NCI-H2171 (cell line): ENCODE measurements around the gene NFIB.

Source experiments
- DNase-seq: peaks from one replicate; lab custom pipeline; 2025; lab: John Stamatoyannopoulos, UW

NFIB gene

DNA sequence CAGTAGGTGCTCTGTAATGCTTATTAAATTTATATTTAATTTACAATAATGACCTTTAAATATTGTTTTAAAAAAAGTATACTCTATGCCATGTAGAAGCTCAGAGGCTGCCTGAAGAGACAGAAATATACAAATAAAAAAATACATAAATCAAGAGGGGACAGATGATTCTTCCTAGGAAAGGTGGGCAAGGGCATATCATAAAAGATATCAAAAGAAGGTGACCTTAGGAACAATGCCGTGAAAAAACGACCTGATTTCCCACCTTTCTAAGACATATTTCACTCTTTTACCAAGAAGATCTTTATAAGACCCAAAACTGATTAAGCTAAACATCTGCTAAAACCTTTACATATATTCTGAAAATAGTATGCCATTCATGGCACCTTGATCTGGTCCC, 128.9 kb downstream of the NFIB start:
- no peak for DNase-seq

DNA sequence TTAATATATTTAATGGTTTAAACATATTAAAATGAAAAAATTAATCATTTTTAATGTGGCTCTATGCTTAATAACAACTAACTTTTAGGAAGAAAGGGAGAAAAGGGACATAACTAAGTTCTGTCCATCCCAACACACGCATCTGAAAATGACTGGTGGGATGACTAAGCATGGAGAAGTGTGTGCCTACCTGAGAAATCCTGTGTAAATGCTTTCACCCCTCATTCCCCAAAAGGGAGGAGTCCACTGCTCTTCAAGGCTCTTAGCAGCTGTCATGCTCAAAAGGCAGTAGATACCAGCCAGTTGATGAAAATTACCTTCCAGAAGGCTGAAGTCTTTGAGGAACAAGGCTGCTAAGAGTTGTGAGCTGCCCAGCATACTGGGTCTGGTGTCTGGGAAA, 130.9 kb downstream of the NFIB start:
- no peak for DNase-seq

DNA sequence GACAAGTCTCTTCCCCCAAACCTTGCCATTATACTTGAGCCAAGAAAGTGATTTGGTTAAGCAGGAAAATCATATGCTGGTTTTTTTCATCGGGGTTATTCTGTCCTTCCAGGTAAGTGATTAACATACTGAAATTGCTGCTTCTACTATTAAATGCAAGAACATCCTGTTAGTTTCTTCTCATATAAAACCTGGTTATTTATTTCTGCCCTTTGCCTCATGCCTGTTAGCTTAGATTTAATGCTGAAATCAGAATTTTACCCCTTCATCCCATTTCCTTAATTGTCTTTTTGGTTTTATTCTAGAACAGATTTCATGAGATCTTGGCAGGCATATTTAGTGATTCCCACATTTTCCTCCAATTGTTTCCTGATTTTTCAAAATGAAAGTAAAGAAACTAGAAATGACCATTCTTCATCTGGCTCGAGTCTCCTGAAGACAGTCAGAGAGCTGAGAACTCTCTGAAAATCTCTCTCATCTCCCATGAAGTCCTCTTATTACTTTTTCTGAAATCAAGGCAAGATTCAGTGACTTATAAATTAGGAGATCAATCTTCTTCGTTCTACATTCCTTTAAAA, 132.9 kb downstream of the NFIB start:
- DNase-seq: no peak

DNA sequence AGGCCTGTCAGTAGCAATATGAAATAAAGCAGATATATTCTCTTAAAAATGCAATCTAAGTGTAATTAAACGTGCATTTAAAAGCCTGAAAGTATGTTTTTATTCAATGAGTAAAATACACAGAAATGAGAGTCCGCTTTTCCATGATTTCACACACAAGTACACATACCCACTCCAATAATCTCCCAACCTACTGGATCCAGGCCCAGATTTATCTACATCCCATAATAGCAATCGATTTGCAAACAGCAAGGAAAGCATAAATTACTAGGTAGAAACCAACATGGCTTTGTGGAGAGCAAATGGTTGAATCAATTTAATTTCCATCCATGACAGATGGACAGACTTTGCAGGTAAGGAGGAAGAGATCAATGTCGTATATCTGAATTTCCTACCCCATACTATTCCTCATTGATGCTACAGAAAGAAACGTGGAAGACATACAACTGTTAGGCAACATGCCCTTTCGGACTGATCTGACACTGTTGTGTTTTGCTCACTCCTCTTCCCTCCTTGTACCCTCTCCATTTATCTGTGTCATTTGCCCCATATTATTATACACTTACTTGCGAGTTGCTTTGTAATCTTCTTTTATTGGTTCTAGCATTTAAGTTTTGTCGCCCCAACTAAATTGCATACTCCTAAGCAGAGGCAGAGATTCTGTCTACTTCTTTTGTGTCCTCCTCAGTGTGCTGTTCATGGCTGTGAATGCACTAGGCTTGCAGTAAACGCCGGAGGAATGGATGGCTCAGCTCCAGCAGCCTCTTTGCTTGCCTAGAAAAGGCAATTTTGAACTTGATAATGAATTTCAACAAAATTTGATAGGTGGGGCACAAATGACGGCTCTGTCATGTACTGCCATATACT, 133.6 kb downstream of the NFIB start:
- no peak for DNase-seq

DNA sequence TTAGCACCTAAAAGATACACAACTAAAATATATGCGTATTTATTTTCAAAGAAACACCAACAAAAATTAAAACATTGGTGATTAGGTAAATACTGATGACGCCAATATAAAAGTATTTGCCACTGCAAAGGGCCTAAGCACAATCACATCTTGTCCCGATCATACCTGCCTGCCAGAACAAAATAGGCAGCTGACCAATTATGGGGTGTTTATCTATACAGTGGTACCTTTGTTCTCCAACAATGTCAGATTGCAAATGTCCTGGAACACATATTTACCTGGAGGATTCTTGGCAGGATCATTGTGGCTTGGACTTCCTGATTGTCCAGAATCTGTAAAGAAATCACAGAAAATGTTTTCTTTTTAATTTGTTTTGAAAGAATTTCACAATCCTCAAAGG, 134.5 kb downstream of the NFIB start:
- DNase-seq: no peak

DNA sequence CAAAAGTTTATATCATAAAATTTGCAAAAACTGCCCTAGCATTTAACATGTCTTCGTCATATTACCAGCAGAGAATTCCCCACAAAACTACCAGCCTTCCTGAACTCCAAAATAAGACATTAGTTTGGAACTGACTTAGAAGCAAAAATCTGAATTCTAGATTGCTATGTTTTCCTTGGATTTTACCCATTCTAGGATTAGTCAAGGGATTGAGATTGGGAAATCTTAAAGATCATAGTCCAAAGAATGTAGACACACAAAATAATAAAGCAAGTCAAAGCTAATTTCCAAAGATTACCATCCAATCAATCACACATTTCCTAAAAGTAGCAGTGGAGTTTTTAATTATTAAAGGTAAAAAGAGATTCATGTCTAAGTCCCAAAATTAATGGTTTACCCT, 138.2 kb downstream of the NFIB start:
- DNase-seq: no peak

DNA sequence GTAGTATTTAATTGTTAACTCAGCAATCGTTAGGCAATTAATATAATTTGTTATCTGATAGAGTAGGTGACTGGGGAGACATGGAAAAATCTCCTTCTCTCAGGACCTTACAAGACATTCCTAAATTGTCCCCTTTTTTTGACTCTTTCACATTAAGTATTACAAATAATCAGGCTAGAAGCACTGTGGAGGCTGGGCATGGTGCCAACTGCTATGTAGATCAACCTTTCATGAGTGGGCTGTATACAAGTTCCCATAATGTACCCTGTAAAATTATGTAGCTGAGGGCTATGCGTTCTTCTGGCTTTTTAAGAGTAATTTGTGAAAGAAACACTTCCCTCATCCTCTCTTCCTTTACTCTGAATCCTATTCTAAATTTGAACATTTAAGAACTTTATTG, 140.2 kb downstream of the NFIB start:
- no peak for DNase-seq

DNA sequence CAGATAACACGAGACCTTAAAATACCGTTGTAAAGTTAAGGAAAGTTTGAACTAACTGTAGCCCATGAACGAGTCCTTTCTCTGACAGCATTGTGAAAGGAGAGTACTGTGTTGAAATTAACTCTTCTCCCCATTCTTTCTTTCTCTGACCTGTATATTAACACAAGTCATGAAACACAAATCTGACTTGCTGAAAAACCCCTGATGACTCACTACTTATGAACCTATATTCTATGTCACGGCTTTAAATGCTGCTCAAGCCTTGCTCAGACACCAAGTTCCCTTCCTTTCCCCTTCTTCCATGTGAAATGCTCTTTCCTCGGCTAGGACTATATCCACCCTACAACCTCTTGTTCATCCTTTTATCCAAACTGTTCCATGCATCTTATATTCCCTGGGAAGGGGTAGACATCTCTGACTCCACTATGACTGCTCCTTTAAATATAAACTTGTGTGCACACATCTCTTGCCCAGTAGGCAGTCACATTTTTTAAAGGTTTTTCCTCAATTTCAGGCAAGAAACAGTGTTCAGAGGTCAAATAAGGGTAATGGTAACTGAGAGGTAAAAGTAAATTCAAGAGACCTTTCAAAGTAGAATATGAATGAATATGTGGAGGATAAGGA, 142.9 kb downstream of the NFIB start:
- DNase-seq: no peak

DNA sequence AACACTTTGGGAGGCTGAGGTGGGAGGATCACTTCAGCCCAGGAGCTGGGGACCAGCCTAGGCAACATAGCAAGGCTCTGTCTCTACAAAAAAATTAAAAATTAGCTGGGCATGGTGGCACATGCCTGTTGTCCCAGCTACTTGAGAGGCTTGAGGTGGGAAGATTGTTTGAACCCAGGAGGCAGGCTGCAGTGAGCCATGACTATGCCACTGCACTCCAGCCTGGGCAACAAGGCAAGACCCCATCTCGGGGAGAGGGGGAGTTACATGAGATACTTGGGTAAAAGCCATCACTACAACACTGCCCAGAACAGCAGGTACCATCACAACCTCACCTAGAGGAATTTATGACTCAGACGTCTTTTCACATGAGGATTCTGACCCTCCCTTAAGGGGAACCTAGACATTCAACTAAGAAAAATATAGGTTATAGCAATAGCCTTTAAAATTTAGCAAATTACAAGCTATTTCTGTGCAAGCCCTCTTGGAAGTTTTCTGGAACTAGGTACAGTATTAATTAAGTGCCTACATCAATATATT, 143.5 kb downstream of the NFIB start:
- no peak for DNase-seq

DNA sequence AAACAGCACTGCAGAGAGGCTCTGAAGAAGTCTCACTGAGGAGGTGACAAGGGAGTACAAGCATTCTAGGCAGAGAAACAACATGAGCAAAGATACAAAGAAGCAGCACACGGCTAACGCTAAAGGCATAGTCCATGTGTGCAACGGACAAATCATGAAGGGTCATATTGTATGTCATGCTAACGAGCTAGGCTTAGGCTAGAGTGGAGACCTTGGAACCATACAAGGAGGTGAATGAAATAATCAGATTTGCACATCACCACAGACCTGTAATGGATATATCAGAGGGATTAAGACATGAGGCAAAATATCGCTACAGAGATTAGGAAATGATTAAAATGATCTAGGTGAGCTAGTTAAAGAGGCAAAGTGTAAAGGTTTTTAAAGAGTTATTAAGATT, 145.6 kb downstream of the NFIB start:
- DNase-seq: no peak

DNA sequence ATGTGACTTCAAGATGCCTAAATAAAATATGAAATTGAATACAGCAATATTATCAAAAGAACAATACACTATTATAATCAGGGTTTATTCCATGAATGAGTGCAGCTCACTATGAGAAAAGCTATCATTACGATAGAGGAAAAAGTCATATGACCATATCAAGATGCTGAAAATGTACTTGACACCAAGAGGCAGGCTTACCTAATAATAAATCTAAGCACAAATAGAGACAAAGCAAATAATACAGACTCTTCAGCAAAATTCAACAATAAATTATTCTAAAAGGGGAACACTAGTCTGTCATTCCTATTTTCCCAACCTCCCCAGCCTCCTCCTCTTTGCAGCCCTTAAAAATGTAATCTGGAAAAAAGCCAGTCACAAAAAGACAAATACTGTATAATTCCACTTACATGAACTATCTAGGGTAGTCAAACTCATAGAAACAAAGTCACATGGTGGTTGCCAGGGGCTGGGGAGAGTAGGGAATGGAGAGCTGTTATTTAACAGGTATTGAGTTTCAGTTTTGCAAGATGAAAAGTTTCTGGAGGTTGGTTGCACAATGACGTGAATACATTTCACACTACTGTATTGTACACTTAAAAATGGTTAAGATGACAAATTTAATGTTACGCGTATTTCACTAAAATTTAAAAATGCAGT, 148.4 kb downstream of the NFIB start:
- no peak for DNase-seq

DNA sequence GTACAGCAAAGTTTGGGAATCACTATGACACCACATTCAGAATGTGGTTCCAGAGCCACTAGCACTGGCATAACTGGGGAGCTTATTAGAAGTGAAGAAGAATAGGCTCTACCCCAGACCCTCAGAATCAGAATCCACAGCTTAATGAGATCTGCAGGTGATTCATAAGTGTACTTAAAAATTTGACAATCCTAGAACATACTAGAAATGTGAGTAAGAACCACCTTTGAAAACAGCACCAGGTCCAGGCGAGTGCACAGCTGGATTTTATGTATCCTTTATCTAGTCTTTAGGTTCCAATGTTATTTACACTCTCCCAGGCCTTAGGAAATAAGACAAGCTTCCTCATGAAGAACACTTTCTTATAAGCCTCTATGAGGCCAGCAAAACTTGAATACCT, 149.0 kb downstream of the NFIB start:
- no peak for DNase-seq

DNA sequence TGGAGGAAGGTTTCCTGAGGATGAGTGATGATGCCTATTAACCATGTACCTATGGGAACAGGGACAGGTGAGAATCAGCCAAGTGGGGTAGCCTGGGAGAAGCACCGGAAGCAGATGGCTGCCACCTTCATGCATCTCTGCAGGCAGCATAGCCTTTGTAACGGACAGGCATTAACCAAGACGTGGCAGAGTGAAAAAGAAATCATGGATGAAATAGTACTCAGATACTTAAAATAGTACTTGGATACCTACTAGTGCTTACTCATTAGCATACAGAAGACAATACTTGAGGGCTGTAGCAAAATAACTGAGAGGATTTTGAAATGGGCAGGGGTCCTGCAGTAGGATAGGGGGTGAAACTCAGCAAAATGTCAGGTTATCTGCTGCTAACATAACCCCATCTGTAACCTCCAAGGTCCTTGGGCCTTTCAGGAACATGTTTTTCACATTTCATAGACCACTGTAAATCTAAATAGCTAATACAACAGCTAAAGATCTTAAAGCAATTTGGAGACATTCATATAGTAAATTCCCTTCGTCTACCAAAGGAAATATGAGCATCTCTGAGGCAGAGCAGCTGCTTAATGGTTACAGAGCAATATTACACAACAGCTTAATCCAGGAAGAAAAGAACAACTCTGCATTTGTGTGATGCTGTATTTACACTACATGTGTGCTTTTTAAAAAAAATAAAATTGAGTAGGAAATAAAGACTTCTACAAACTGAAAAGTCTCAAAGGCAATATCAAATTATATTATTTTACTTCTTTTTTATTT, 154.3 kb downstream of the NFIB start:
- no peak for DNase-seq

DNA sequence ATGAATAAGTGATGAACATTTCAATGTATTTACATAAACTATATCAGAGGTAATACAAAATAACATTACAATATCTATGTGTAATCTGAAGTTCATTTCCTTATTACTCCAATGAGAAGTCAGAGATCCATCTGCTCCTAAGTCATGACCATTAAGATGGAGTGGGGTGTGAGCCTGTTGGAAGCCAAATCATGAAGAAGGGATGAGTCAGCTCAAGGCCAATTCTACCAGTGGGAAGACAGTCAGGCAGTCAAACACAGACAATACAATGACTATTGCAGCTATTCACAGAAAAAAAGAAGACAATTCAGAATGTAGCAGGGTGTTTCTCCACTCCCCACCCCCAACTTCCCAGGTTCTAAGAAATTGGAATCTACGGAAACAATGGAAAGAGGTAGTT, 155.0 kb downstream of the NFIB start:
- no peak for DNase-seq

DNA sequence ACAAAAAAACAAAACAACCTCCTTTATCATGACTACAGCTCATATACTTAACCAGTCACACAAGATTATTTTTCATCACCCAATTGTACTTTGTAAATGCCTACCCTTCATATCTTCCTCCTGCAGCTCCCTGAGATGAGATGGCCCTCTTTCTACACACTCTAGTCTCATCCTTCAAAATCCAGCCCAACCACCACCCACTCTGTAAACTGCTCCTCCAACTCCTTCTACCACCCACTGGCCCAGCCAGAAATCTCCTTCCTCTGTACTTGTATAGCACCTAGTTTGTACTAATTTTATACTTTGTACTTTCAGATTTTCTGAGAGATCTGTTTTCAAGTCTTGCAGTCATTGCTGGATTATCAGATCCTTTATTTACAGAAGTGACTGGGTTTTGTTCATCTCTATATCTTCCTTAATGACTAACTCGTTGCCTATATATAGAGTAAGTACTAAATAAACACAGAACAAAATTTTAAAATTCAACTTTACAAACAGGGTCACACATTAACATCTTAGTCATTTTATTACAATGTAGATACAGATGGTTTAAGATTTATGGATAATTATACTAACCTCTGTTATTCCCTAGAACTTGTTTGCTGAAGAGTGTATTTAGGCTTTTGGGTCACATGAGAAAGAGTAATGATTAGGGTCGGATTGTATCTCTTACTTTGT, 155.7 kb downstream of the NFIB start:
- no peak for DNase-seq

DNA sequence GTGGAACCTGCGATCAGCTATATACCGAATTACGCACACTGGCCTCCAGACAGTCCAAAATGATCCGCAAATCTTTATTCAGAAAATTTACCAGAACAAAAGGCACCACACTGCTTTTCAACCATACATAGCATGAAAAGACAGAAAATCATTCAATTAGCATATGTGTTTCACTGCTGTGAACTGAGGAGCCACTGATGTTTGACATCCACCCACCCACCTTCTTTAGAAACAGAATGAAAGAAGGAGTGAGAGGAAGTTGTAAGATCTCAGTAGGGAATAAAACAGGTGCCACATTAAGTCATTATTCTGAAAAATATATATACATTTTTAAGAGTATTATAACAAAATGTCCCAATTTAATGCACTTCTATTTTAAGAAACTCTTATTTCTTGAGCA, 156.8 kb downstream of the NFIB start:
- no peak for DNase-seq

DNA sequence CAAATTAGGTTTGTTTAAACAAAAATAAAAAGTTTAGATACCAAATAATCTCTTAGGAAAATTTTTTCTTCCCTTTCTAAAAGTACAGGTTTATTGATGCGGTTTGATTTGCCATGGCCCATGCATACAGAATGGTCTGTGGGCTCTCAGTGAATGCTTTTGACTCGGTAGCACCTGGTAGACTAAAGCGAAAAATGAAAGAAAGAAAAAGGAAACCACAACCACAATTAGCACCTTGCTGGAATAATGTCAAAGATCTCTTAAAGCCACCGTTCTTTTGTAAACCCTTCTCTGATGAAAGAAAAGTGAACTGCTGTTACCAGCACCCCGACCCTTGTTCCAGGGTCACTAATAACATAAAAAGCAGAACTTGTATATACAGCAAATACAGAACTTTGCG, 157.9 kb downstream of the NFIB start:
- DNase-seq: no peak

DNA sequence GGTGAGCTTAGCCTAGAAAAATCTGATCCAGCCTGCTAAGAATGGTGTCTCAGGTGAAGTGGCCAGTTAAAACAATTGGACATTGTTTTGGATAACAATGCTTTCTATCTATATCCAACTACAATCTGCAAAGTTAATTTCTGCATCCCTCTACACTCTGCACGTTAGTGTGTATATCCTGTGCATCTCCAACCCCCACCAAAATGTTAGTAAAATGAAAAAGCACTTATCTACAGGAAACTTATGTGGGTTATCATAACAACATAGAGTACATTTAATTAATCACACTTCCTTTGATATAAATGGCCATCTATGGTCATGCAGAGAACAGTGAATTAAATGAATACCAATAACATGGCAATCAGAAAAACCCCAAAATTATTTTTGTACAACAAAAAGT, 158.7 kb downstream of the NFIB start:
- DNase-seq: no peak

DNA sequence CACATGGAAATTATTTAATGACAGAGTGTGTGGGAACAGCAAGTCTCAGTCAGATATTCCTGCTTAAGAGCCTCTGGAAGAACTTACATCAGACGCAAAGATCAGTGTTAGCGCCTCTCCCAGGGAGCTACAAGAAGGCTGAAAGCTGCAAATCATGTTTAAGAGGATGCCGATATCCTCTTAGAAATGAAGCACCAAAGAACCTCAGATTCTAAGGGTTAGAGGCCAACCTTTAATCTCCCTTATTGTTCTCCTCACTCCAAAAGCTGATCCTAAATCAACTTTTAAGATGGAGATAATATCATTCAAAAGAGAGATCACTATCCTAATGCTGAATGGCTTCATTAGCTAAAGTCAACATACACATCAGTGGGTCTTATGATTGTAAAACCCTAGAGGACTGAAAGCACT, 160.6 kb downstream of the NFIB start:
- no peak for DNase-seq

DNA sequence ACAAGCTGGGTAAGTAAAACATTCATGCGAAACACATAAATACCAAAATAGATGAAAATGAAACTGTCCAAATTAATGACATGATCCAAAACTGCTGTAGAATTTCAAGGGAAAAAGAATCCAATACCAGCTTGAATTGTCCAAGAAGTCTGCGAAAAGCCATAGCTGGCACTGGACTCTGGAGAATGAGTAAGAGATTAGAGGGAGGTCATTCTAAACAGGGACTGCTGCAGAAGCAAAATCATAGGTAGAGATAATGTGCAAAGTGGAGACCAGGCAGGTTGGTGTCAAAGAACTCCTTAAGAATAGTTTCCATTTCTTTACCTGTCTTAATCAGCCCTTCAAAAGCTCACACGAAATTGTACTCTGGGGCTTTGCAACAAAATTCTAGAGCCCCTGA, 162.5 kb downstream of the NFIB start:
- DNase-seq: no peak

DNA sequence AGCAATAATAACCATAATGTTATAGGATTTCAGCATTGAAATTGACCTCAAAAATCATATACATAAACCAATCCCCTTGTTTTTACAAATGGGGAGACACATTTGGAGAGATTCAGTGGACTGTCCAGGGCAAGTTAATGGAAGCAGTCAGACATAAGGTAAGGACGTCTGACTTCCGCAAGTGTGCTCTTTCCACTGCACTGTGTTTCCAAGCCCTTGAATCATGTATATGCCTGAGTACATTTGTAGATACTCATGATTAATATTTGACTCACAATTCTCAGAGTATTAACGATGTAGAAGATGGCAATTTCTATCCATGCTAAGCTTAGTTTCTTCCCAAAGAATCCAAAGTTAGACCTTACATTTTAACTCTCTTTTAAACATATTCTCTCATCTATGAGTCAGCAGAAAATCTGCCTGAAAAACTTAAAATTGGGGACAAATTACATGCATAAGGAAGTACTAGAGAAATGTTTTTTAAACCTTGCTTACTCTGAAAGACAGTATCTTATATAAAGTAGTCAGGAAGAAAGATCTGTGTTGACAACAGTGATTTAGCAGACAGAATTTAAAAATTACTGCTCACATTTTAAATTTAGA, 165.3 kb downstream of the NFIB start:
- no peak for DNase-seq
